SU-DHL-6 (cell line): ENCODE measurements around the gene GNPTG.

Source experiments
- H2AFZ ChIP-seq: fragments of 200-600 bp; sonication (generic); 2 replicates; pipeline ENCODE4 v1.6.1; 2014; ENCODE audit warnings: low read depth, mild to moderate bottlenecking, moderate library complexity, mixed read lengths, antibody characterized with exemption, low read length; ENCODE audit not compliant: severe bottlenecking
- H3F3A ChIP-seq: fragments of 200-600 bp; shearing (Covaris generic); 2 replicates; pipeline ENCODE4 v1.6.0; 2016; ENCODE audit warnings: antibody characterized with exemption, mild to moderate bottlenecking; ENCODE audit not compliant: insufficient read depth
- H3K27ac ChIP-seq: fragments of 200-600 bp; sonication (generic); 2 replicates; pipeline ENCODE4 v1.5.1; 2016; ENCODE audit warnings: low read depth, mild to moderate bottlenecking, low read length, moderate library complexity, mixed read lengths
- H3K27me3 ChIP-seq: fragments of 200-600 bp; sonication (generic), shearing (Covaris generic); 2 replicates; pipeline ENCODE4 v1.6.0; 2014; ENCODE audit warnings: mild to moderate bottlenecking, low read length
- H3K36me3 ChIP-seq: fragments of 200-600 bp; sonication (generic); 2 replicates; pipeline ENCODE4 v1.6.1; 2014; ENCODE audit warnings: mild to moderate bottlenecking, low read length, mixed read lengths
- H3K4me2 ChIP-seq: fragments of 300-600, 200-600 bp; shearing (Covaris generic), sonication (generic); 2 replicates; pipeline ENCODE4 v1.6.0; 2014; ENCODE audit warnings: low read length, low read depth, mild to moderate bottlenecking; ENCODE audit not compliant: poor library complexity, severe bottlenecking
- H3K4me3 ChIP-seq: fragments of 200-600 bp; sonication (generic); 2 replicates; pipeline ENCODE4 v1.5.1; 2014; ENCODE audit warnings: antibody characterized with exemption, low read length, mild to moderate bottlenecking, mixed read lengths; ENCODE audit not compliant: insufficient read depth, poor library complexity, severe bottlenecking
- H3K79me2 ChIP-seq: fragments of 200-600 bp; sonication (generic); 2 replicates; pipeline ENCODE4 v1.6.1; 2014; ENCODE audit warnings: mild to moderate bottlenecking, low read length, moderate library complexity; ENCODE audit not compliant: insufficient read depth
- H3K9ac ChIP-seq: fragments of 200-600 bp; sonication (generic); 2 replicates; pipeline ENCODE4 v1.7.0; 2014; ENCODE audit warnings: mild to moderate bottlenecking, low read length
- H3K9me2 ChIP-seq: fragments of 200-600 bp; sonication (generic); replicated peaks from 2 replicates; pipeline ENCODE4 v1.6.1; 2014; ENCODE audit warnings: low read length; ENCODE audit not compliant: insufficient read depth
- H3K9me3 ChIP-seq: fragments of 200-600 bp; sonication (generic); 2 replicates; pipeline ENCODE4 v1.6.1; 2014; ENCODE audit warnings: low read length, mixed read lengths; ENCODE audit not compliant: insufficient read depth
- H4K20me1 ChIP-seq: fragments of 200-600 bp; sonication (generic); 2 replicates; pipeline ENCODE4 v1.6.1; 2014; ENCODE audit warnings: low read depth, mild to moderate bottlenecking, antibody characterized with exemption, low read length, moderate library complexity, mixed read lengths
- EZH2phosphoT487 ChIP-seq: fragments of 200-600 bp; sonication (generic), shearing (Covaris generic); conservative IDR thresholded peaks from 2 replicates; pipeline ENCODE4 v1.6.1; 2018; ENCODE audit warnings: mild to moderate bottlenecking, antibody characterized with exemption, low read length, moderate library complexity, mixed read lengths
- TF ChIP-seq, protein P1 (sequence below): fragments of 200-600 bp; sonication (generic); IDR thresholded peaks from one replicate; pipeline ENCODE4 v1.5.1; 2017; ENCODE audit warnings: antibody characterized with exemption, mild to moderate bottlenecking, low read length, moderate library complexity; ENCODE audit not compliant: insufficient read depth, poor library complexity, severe bottlenecking

Gene GNPTG

DNA sequence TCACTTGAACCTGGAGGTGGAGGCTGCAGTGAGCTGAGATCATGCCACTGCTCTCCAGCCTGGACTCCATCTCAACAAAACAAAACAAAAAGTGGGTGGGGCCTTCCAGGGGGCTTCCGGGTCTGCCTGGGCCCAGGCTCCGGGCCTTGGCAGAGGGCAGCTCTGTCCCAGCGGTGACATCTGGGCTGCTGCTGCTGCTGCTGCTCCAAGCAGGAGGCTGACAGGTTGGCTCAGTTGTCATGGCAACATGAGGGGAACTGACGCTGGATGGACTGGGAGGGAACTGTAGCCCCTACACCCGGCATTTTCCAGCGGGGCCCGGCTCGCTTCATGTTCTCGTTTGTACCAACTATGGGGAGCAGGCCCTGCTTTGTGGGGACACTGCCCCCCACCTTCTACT is 14.2 kb upstream of the GNPTG start:
- H3K79me2 ChIP-seq = no peaks in the 10 kb centered on the region
- H3K9me3 ChIP-seq = no peaks in the 10 kb centered on the region
- H3K27ac ChIP-seq = no peak overlapping the region
- H3K27me3 ChIP-seq = no peaks in the 10 kb centered on the region
- H3K9me2 ChIP-seq = no peaks in the 10 kb centered on the region
- no peak overlapping the region for H3K4me2 ChIP-seq
- H3F3A ChIP-seq = no peaks in the 10 kb centered on the region
- no peak overlapping the region for H2AFZ ChIP-seq
- no peaks in the 10 kb centered on the region for H4K20me1 ChIP-seq
- no peaks in the 10 kb centered on the region for H3K36me3 ChIP-seq
- no peak overlapping the region for H3K4me3 ChIP-seq
- no peak for TF ChIP-seq EZH2phosphoT487
- TF ChIP-seq, protein P1, sequence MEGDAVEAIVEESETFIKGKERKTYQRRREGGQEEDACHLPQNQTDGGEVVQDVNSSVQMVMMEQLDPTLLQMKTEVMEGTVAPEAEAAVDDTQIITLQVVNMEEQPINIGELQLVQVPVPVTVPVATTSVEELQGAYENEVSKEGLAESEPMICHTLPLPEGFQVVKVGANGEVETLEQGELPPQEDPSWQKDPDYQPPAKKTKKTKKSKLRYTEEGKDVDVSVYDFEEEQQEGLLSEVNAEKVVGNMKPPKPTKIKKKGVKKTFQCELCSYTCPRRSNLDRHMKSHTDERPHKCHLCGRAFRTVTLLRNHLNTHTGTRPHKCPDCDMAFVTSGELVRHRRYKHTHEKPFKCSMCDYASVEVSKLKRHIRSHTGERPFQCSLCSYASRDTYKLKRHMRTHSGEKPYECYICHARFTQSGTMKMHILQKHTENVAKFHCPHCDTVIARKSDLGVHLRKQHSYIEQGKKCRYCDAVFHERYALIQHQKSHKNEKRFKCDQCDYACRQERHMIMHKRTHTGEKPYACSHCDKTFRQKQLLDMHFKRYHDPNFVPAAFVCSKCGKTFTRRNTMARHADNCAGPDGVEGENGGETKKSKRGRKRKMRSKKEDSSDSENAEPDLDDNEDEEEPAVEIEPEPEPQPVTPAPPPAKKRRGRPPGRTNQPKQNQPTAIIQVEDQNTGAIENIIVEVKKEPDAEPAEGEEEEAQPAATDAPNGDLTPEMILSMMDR = no peak
- H3K9ac ChIP-seq = no peak overlapping the region

GRCh38 chr16:1338119-1338730 is 13.5 kb upstream of the GNPTG start:
- TF ChIP-seq EZH2phosphoT487 = no peak
- TF ChIP-seq, protein P1 = peak; percentile 27
- Histone ChIP-seq H3K4me2 (no peak overlapping the region), H3K27me3 (no peaks in the 10 kb centered on the region)

DNA sequence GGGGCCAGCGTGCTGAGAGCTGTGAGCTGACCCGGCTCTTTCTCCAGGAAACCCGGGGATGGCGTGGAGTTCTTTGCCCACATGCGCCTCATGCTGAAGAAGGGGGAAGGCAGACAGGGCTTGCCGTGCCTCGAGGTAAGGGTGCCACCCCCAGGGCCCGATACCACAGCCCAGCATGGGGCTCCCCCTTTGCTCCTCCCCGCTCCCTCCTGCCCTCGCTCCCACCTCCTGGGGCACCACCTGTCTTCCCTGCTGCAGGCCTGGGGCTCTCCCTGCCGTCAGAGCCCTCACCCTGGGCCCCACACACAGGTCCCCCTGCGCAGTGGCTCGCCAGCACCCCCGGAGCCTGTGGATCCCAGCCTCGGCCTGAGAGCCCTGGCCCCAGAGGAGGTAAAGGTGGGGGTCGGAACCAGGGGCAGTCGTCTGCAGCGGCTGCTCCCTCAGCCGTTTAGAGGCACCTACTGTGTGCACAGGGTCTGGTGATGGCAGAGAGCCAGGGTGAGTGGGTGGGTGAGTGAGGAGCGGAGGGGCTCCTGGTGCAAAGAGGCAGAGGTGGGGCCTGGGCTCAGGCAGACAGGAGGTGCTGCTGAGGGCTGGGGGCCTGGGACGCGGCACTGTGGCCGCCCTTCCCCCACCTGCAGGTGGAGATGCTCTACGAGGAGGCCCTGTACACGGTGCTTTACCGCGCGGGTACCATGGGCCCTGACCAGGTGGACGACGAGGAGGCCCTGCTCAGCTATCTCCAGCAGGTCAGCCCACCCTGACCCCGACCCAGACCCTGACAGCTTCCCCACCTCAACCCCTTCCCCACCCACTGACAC is 12.7 kb upstream of the GNPTG start:
- Histone ChIP-seq H2AFZ (no peak overlapping the region), H4K20me1 (no peaks in the 10 kb centered on the region), H3K79me2 (no peaks in the 10 kb centered on the region), H3K27ac (no peak overlapping the region), H3K4me3 (no peak overlapping the region), H3K9me2 (no peaks in the 10 kb centered on the region), H3F3A (no peaks in the 10 kb centered on the region), H3K4me2 (no peak overlapping the region), H3K36me3 (no peaks in the 10 kb centered on the region), H3K9ac (no peak overlapping the region), H3K27me3 (no peaks in the 10 kb centered on the region), H3K9me3 (no peaks in the 10 kb centered on the region)
- TF ChIP-seq, protein P1 = no peak
- no peak for TF ChIP-seq EZH2phosphoT487

More at GRCh38 chr16:1338119-1338730, 13.5 kb upstream of the GNPTG start:
- Histone ChIP-seq H3K36me3 (no peaks in the 10 kb centered on the region), H4K20me1 (no peaks in the 10 kb centered on the region), H3K9me3 (no peaks in the 10 kb centered on the region), H3K27ac (no peak overlapping the region), H3K9me2 (no peaks in the 10 kb centered on the region), H2AFZ (no peak overlapping the region), H3K4me3 (no peak overlapping the region), H3K9ac (no peak overlapping the region), H3F3A (no peaks in the 10 kb centered on the region), H3K79me2 (no peaks in the 10 kb centered on the region)
